ENCODE data around the gene AOPEP. TPM values are rescaled to one million over a fixed set of nuclear protein-coding genes. Genes with fewer than 3 reads are reported as not detected.

The AOPEP gene
- polyA plus RNA-seq, 2 of the 4 experiments (the other 2 are of a cell fraction) = 226 to 266 TPM

GRCh38 chr9:95087659-95088242 lies 361.3 kb downstream of the AOPEP start (continued):
- TF ChIP-seq ELK1 (IDR thresholded peaks at IDR 0.05; ENCODE audit: low read depth, low read length) (no peak), CEBPB (IDR thresholded peaks at IDR 0.05) (no peak), FOSB (CRISPR knock-in tag; IDR thresholded peaks at IDR 0.05) (peak; percentile 91), RFX5 (IDR thresholded peaks at IDR 0.05) (no peak), TFCP2L1 (CRISPR knock-in tag; IDR thresholded peaks at IDR 0.05) (peak; percentile 58; the same call in 1 of the 2 replicates), SREBF2 (IDR thresholded peaks at IDR 0.05) (no peak), CHD4 (IDR thresholded peaks at IDR 0.05; ENCODE audit: borderline replicate concordance) (no peak), HOXA7 (CRISPR knock-in tag; IDR thresholded peaks at IDR 0.05) (peak; percentile 93; the same call in 1 of the 2 replicates), CBX8 (IDR thresholded peaks at IDR 0.05) (no peak), CBX2 (IDR thresholded peaks at IDR 0.05; ENCODE audit: borderline replicate concordance, low read depth) (no peak), FOSL2 (IDR thresholded peaks at IDR 0.05) (no peak), FOSL2 (CRISPR knock-in tag; IDR thresholded peaks at IDR 0.05) (no peak), ZNF302 (CRISPR knock-in tag; IDR thresholded peaks at IDR 0.05) (no peak), KDM1A (IDR thresholded peaks at IDR 0.05; ENCODE audit: low read depth) (no peak), PBX3 (IDR thresholded peaks at IDR 0.05) (no peak), MYC (IDR thresholded peaks at IDR 0.05; ENCODE audit: borderline replicate concordance, low read length) (no peak)
- TF ChIP-seq, protein P1, sequence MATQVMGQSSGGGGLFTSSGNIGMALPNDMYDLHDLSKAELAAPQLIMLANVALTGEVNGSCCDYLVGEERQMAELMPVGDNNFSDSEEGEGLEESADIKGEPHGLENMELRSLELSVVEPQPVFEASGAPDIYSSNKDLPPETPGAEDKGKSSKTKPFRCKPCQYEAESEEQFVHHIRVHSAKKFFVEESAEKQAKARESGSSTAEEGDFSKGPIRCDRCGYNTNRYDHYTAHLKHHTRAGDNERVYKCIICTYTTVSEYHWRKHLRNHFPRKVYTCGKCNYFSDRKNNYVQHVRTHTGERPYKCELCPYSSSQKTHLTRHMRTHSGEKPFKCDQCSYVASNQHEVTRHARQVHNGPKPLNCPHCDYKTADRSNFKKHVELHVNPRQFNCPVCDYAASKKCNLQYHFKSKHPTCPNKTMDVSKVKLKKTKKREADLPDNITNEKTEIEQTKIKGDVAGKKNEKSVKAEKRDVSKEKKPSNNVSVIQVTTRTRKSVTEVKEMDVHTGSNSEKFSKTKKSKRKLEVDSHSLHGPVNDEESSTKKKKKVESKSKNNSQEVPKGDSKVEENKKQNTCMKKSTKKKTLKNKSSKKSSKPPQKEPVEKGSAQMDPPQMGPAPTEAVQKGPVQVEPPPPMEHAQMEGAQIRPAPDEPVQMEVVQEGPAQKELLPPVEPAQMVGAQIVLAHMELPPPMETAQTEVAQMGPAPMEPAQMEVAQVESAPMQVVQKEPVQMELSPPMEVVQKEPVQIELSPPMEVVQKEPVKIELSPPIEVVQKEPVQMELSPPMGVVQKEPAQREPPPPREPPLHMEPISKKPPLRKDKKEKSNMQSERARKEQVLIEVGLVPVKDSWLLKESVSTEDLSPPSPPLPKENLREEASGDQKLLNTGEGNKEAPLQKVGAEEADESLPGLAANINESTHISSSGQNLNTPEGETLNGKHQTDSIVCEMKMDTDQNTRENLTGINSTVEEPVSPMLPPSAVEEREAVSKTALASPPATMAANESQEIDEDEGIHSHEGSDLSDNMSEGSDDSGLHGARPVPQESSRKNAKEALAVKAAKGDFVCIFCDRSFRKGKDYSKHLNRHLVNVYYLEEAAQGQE (IDR thresholded peaks at IDR 0.05) = no peak

- DNase-seq (ENCODE audit: low read depth in 1 of 2, low spot score in 1 of 2) (no peak), FAIRE-seq (no peak), ATAC-seq (peak in 1 of 2 experiments; percentile 0; a peak in 2 of 6 replicates)
- Histone ChIP-seq H3K4me2 (peak overlapping the region; percentile 36), H3K4me1 (peaks cover 98% of the 10 kb centered on the region), H3K9me3 (no peaks in the 10 kb centered on the region), H3K4me3 (no peak overlapping the region), H3K27ac (peak overlapping the region; percentile 63 to 78; a peak in 4 of 6 replicates)
- WGBS (ENCODE audit: missing lambda C conversion rate) = 78% methylated on average over 20 of the region's 26 CpGs
- ChIA-PET CTCF (interaction anchor here (0.9 to 2.7 kb wide), 14 partner anchors 7 to 419 kb away, joined by 3 to 11 read pairs (median 4); no protein-coding TSS in a partner anchor), POLR2A (interaction anchor here (0.6 to 1.2 kb wide), 3 partner anchors 9 to 419 kb away, joined by 3 to 5 read pairs (median 3); no protein-coding TSS in a partner anchor)
- TF ChIP-seq HOXA7 (CRISPR knock-in tag; IDR thresholded peaks at IDR 0.05) (0 out of 2 replicates have a peak, but pooled peaks have one; percentile 30), PHF8 (IDR thresholded peaks at IDR 0.05; ENCODE audit: borderline replicate concordance, low read depth) (no peak)
These were observed 362.1 kb downstream of the AOPEP start for GRCh38 chr9:95088421-95089161.
